Hepatocyte (in vitro differentiated cells): ENCODE data around the gene ANO10.

Experiments
- CTCF ChIP-seq: fragments of 200-600 bp; sonication (generic); IDR thresholded peaks from 2 replicates; pipeline ENCODE4 v1.5.1; 2016; ENCODE audit warnings: antibody characterized with exemption, mild to moderate bottlenecking; ENCODE audit not compliant: poor library complexity
- EZH2 ChIP-seq: fragments of 200-600 bp; sonication (generic); IDR thresholded peaks from 2 replicates; pipeline ENCODE4 v1.6.1; 2016; ENCODE audit warnings: antibody characterized with exemption, mild to moderate bottlenecking, borderline replicate concordance
- EZH2phosphoT487 ChIP-seq: fragments of 200-600 bp; sonication (generic); IDR thresholded peaks from one replicate; pipeline ENCODE4 v1.6.1; 2018; ENCODE audit warnings: antibody characterized with exemption, mild to moderate bottlenecking, low read depth, moderate library complexity; ENCODE audit not compliant: unreplicated experiment, severe bottlenecking

- TF ChIP-seq EZH2 = no peak
- TF ChIP-seq CTCF = no peak
- TF ChIP-seq EZH2phosphoT487 = no peak
Observed at GRCh38 chr3:43497905-43498365, 123.9 kb downstream of the ANO10 start.
